Right lobe of liver (tissue), 4 donors: ENCODE data around the gene DDX11.
"Not testable (repeated sequence)": the region's sequence is repeated elsewhere in the genome, so short reads cannot be mapped to it uniquely, and the experiment has no call there.

Experiments
- CTCF ChIP-seq, 4 donors: fragments of 200-600 bp in 3 of 4; fragments of 450-650 bp in 1 of 4; IDR thresholded peaks; one replicate each; pipeline versions ENCODE4 v1.5.1 to v1.8.0; 2016 to 2022; ENCODE audit warnings: antibody characterized with exemption in 4 of 4, mild to moderate bottlenecking in 2 of 4
- POLR2A ChIP-seq: fragments of 450-650 bp; IDR thresholded peaks from one replicate; pipeline ENCODE4 v1.6.1; 2017; ENCODE audit warnings: antibody characterized with exemption, mild to moderate bottlenecking
- donor health status: DM: no; HTN: no; CAD: no.
- donor health status: DM: no; HTN: no; CAD: no.
- donor health status: DM: no; HTN: yes; CAD: no.

DNA sequence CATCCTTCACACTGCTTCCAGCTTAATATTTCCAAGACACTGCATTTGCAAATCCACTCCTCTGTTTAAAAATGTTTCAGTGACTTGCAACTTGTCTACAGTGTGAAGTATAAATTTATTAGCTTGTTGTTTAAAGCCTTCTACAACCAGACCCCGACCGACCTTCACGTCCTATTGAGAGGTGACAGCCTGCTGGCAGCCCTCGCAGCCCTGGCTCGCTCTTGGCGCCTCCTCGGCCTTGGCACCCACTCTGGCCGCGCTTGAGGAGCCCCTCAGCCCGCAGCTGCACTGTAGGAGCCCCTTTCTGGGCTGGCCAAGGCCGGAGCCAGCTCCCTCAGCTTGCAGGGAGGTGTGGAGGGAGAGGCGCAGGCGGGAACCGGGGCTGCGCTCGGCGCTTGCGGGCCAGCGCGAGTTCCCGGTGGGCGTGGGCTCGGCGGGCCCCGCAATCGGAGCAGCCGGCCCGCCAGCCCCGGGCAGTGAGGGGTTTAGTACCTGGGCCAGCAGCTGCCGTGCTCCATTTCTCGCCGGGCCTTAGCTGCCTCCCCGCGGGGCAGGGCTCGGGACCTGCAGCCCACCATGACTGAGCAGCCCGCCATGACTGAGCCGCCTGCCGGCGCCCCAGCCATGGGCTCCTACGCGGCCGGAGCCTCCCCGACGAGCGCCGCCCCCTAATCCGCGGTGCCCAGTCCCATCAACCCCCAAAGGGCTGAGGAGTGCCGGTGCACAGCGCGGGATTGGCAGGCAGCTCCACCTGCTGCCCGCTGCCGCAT is 2.5 kb upstream of the DDX11 start:
- TF ChIP-seq CTCF (IDR thresholded peaks at IDR 0.05); POLR2A: not testable (repeated sequence)
